Measurements from ENCODE around the gene KAT7.

KAT7 gene

GRCh38 chr17:49842846-49843245 lies 54.4 kb downstream of the KAT7 start:
- DNase-seq (ENCODE audit: low read depth), result no peak

- DNase-seq (ENCODE audit: low read depth), result no peak
Measured at GRCh38 chr17:49843774-49844350, 55.4 kb downstream of the KAT7 start.

GRCh38 chr17:49845321-49845720 lies 56.8 kb downstream of the KAT7 start:
- DNase-seq (ENCODE audit: low read depth), result no peak

GRCh38 chr17:49846938-49847712 lies 58.6 kb downstream of the KAT7 start:
- DNase-seq (ENCODE audit: low read depth), result no peak

GRCh38 chr17:49848019-49848473 lies 59.6 kb downstream of the KAT7 start, which contains the start of gene TAC4:
TSS of gene TAC4 (minus strand) at chr17:49848069. CDS start at chr17:49848017, 52 bp downstream.
- DNase-seq (ENCODE audit: low read depth), result no peak

GRCh38 chr17:49848739-49849138 lies 60.3 kb downstream of the KAT7 start:
- DNase-seq (ENCODE audit: low read depth), result no peak

GRCh38 chr17:49850218-49850610 lies 61.7 kb downstream of the KAT7 start:
- DNase-seq (ENCODE audit: low read depth), result no peak

GRCh38 chr17:49850772-49851386 lies 62.4 kb downstream of the KAT7 start:
- DNase-seq (ENCODE audit: low read depth), result no peak

GRCh38 chr17:49851387-49852291 lies 63.2 kb downstream of the KAT7 start:
- peak; percentile 67 for DNase-seq (ENCODE audit: low read depth)

GRCh38 chr17:49853470-49854015 lies 65.1 kb downstream of the KAT7 start:
- no peak for DNase-seq (ENCODE audit: low read depth)

- DNase-seq (ENCODE audit: low read depth), result no peak
Measured at GRCh38 chr17:49854126-49854525, 65.6 kb downstream of the KAT7 start.

- DNase-seq (ENCODE audit: low read depth), result no peak
Measured at GRCh38 chr17:49858796-49859195, 70.3 kb downstream of the KAT7 start.

GRCh38 chr17:49859991-49860953 lies 71.8 kb downstream of the KAT7 start:
- no peak for DNase-seq (ENCODE audit: low read depth)

- DNase-seq (ENCODE audit: low read depth), result no peak
Measured at GRCh38 chr17:49861150-49861884, 72.8 kb downstream of the KAT7 start.

- no peak for DNase-seq (ENCODE audit: low read depth)
Measured at GRCh38 chr17:49862781-49863331, 74.4 kb downstream of the KAT7 start.

GRCh38 chr17:49866019-49866380 lies 77.5 kb downstream of the KAT7 start:
- peak; percentile 22 for DNase-seq (ENCODE audit: low read depth)

- no peak for DNase-seq (ENCODE audit: low read depth)
Measured at GRCh38 chr17:49866882-49867413, 78.5 kb downstream of the KAT7 start.

GRCh38 chr17:49869038-49869374 lies 80.5 kb downstream of the KAT7 start:
- DNase-seq (ENCODE audit: low read depth), result no peak

GRCh38 chr17:49870298-49870697 lies 81.8 kb downstream of the KAT7 start:
- DNase-seq (ENCODE audit: low read depth), result no peak

- no peak for DNase-seq (ENCODE audit: low read depth)
Measured at GRCh38 chr17:49871211-49871610, 82.7 kb downstream of the KAT7 start.

Data from fibroblast of gingiva (primary cell).